OCI-M2 (cell line): ENCODE data around the gene OPCML.

Source experiments
- DNase-seq: peaks from one replicate; lab custom pipeline; 2025; ENCODE audit not compliant: unreplicated experiment; lab: John Stamatoyannopoulos, UW

The OPCML gene

DNA sequence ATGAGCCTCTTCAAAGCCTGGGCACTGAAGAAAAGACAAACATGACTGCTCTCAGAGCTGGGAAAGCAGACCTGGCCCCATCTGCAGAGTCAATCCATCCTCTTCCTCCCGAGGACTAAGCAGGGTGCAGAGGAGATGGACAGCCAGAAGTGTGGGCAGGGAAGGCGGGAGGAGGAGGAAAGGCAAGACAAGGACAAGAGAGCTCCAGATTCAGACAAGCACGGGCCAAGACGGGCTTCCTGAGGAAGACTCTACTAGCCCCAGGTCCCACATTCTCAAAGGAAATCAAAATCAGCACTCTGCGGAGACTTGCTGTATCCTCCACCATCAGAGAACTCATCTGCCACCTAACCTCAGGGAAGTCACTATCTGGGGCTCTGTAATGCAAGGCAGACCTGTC is 28.5 kb downstream of the OPCML start:
- no peak for DNase-seq

DNA sequence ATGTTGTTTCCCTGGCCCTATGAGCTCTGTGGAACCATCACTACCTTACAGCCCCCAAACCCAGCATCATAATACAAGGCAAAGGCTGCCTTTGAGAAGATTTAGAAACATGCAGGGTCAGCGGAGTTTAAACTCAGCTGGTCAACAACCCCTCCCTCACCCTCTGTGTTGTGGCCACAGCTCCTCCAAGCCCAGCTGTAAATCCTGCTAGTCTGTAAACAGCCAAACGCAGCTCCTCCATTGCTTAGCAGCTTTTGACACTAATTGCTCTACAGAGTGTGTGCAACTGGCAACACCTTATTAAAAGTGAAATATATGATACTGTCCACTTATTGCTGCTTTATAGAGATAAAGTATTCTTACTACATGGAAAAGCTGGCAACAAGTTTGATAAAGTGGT is 29.1 kb downstream of the OPCML start:
- DNase-seq: no peak

GRCh38 chr11:133501643-133502539 is 30.4 kb downstream of the OPCML start:
- DNase-seq: no peak

- DNase-seq: no peak
Observed at GRCh38 chr11:133500936-133501335, 31.4 kb downstream of the OPCML start.

DNA sequence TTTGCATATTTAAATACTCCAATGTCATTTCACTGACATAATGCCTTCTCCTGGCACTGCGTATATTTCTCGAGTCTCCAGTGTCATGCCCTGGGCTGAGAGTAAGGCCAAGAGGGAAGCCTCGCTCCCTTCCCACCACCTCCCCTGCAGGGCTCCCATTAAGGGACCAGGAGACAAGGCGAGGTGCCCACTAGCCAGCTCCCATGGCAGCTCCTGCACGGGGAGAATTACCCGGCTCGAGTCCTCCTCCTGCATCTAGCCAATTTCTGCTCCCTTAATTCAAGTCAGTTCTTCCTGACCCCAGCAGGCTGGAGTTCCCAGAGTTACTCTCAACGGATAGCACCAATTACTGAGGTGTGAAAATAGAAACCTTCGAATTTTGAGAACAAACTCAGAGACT is 31.9 kb downstream of the OPCML start:
- DNase-seq: no peak

GRCh38 chr11:133498969-133499368 is 33.3 kb downstream of the OPCML start:
- no peak for DNase-seq

- no peak for DNase-seq
Observed at GRCh38 chr11:133497477-133498140, 34.7 kb downstream of the OPCML start.

DNA sequence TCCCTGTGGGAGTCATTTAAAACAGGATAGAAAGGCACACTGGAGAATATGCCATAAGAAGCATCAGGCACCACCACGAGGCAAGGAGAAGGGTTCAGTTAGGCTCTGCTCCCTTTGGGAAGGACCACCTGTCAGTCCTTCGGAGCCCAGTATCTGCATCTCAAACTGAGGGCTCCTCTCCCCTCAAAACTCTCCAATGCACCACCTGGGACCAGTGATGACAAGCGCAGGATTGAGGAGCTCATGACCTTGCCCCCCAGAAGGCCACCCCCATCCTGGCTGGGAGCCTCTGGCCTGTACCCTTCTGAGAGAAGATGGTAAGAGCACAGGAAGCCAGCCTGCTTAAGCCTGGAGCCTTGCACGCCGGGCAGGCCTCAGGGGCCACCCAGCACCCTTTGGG is 39.4 kb downstream of the OPCML start:
- DNase-seq: no peak

DNA sequence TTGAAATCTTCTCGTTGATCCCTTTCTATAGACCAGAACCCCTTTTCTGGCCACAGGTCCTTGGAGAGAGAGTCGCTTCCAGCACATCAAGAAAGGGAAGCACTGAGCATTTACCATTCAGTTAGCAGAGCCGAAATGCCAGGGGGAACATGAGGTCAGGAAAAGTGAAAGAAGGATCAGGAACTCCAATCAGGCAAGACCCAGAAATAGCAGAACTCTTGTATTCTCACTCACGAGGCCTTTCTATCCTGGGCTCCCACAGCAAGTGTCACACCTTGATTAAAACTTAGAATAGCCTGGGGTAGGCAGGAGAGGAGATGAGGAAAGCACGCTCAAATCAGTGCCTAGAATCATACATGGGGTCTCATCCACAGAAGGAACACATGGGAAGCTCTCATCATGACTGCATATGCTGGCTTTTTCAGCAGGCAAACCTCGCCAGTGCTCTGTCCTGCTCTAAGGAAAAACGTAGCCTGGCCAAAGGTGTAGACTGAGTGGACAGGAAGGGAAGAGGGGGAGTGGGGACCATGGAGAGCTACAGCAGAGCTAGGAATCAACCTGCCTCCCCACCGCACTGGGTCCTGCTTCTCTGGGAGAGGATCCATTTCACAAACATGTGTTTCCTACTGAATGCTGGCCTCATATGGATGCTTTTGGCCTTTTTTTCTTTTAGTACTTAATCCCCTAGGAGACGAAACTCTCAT is 40.5 kb downstream of the OPCML start:
- DNase-seq: no peak

- no peak for DNase-seq
Observed at GRCh38 chr11:133480722-133481121, 51.6 kb downstream of the OPCML start.

GRCh38 chr11:133479209-133479608 is 53.1 kb downstream of the OPCML start:
- no peak for DNase-seq

DNA sequence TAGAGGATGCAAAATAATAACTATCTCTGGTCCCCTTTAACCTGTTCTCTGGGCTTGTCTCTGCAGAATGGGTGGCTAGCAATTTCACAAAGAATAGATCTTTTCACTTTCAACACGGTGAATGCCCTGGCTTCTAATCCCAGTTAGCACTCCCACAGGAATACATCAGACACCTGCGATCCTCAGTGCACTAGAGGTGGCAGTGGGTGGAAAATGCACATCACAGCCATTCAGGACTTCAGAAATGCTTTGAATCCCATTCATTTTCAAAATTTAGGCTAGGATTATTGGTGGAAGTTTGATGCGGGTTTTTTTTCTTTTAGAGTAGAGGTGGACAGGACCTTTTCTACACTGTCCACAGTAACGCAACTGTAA is 55.1 kb downstream of the OPCML start:
- DNase-seq: no peak

DNA sequence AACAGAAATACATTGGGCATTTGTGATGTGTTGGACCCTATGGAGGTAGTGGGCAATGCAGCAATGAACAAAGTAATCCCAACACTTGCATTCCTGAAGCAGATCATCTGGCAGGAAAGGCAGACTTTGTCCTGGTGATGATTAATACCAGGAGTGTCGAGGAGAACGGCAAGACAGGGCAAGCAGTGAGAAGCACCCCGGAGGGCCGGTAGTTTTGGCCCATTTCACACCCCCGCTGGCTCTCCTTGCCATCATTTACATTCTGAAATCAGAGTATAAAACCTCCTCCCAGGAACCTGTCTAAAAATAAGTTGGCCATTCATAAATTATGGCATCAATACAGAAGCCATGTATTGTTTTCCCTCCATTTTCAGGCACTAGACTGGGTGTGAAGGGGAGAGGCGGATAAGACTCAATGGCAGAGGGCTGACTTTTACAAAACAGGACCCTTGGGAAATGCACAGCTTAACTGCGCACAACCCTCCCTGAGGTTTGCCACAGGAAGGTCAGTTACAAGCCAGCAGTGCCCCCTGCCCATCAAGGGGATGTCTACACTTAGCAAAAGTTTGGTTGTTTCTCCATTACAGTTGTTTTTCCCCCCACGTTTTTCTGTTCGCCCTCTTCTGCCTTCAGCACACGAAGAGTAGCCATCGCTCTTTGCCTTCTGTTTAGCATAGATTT is 55.6 kb downstream of the OPCML start:
- no peak for DNase-seq

DNA sequence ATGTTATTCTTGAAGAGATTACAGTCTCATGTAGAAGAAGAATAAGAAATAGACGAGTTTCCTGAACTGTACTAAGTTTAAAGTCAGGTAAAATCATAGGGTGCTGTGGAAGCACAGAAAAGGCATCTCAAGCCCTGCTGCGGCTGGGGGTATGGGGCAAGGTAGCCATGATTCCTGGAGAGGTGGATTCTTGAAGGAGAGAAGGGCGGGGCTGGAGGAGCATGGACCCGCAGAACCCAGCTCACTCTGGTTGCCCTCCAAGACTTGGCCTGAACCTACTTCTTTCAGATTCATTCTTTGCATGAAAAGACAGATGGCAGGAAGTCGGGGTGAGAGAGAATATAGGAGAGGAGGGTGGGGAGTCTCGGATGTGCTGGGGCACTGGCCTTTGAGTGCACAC is 57.8 kb downstream of the OPCML start:
- no peak for DNase-seq

GRCh38 chr11:133467686-133468085 is 64.6 kb downstream of the OPCML start:
- DNase-seq: no peak

GRCh38 chr11:133443206-133443747 is 89.0 kb downstream of the OPCML start:
- no peak for DNase-seq

- DNase-seq: no peak
Observed at GRCh38 chr11:133441964-133442660, 90.2 kb downstream of the OPCML start.

GRCh38 chr11:133425992-133426391 is 106.3 kb downstream of the OPCML start:
- no peak for DNase-seq

GRCh38 chr11:133425245-133425644 is 107.1 kb downstream of the OPCML start:
- no peak for DNase-seq

- no peak for DNase-seq
Observed at GRCh38 chr11:133418218-133418617, 114.1 kb downstream of the OPCML start.
